ENCODE measurements around the gene SCLT1.
"Not testable (repeated sequence)": the region's sequence is repeated elsewhere in the genome, so short reads cannot be mapped to it uniquely, and the experiment has no call there.

Gene SCLT1

DNA sequence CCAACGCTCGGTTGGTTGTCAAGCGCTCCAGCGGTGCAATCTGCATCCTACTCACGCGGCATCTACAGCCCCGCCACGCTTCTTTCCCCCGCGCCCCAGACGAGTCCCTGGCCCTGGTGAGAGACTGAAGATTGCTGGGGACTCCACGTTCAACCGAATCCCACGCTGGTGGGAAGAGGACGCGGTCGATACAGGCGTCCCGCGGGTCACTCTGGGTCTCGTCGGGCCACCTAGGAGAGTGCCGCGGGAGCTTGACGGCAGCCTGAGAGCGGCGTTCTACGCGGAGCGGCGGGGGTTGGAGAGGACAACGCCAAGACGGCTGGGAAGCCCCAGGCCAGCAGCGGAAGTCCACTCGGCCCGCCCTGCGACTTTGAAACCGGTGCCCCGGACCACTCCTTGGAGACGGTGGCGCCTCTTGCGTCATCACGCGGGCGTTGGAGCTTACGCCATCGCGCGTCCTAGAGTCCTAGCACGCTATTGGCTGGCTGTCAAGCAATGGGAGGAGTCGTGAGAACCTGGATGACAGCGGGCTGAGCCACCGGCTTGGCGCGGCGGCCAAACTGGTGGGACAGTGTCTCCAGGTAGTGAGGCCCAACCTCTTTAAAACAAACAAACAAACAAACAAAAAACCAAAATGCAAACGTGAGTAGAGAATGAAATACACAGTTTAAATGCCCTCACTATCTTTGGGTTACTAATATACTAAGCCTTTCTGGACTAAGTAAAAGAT is at the start of gene SCLT1:
TSS of gene SCLT1 (minus strand) at position 349 of the 730 bp plus-strand sequence. CDS start 436 bp downstream, outside the sequence.
- DNase-seq (ENCODE audit: low read depth in 2 of 2), result peak; percentile 91 to 94

DNA sequence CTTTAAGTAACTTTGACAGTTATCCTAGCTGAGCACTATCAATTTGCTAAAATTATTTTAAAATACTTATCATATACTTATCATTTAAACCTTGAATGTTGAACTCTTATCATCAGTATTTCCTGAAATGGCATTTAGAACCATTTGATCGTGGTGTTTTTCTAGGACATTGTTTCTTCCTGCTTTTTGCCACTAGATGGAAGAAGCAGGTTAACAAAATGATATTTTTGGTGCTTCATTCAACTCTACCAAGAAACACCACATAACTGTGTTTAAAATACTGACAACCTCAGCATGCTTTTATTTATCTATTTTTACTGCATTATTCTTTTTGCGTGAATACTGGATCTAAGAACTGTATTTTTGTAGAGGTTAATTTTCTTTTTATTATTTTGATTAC is 47.2 kb upstream of the SCLT1 start:
- DNase-seq (ENCODE audit: low read depth in 2 of 2), result no peak

DNA sequence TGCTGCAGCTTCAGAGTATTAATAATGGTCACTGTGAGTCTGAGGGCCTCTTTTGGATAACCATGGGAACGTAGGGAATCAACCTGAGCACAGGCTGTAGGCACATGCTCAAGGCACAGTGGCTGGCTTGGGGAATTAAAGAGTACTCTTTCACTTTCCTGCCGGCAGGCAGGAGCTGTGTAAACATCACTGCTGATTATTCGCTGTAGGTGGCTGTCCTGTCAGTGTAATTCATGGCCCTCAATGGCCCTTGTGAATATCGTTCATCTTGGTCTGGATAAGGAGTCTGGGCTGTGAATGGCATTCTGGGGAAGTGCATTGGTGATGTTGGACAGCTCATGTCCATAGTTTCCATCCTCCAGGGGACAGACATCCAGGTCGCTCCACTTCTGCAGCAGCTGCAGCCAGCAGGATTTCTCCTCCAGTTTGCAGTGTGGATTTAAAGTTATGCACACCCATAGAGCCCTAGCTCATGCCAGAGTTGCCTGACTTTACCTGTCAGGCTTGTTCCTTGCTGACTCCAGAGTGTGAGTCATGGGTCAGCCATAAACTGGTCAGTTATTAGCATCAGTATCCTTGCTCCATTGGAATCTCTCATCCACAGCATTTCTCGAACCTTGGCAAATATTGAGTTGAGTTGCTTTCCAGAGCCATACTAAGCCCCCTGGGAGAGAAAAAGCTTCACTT is 45.6 kb upstream of the SCLT1 start:
- no peak for DNase-seq (ENCODE audit: low read depth in 2 of 2)

DNA sequence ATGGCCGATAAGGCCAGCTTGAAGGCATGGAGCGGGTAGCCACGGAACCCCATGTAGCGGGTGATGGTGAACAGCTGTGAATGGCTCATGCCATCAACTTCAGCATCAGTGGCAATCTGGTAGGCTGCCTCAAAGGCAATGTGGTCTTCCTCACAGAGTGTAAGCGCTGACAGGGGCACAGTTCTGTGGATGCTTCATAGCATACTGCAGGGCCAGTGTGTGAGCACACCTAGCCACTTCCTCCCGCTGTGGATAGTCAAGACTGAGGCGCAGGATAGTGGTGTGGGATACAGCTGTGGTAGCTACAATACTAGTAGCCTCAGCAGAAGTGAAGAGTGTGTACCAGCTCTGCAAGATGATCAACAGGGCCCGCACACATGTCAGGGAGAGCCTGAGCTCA is 43.1 kb upstream of the SCLT1 start:
- DNase-seq (ENCODE audit: low read depth in 2 of 2), result no peak

DNA sequence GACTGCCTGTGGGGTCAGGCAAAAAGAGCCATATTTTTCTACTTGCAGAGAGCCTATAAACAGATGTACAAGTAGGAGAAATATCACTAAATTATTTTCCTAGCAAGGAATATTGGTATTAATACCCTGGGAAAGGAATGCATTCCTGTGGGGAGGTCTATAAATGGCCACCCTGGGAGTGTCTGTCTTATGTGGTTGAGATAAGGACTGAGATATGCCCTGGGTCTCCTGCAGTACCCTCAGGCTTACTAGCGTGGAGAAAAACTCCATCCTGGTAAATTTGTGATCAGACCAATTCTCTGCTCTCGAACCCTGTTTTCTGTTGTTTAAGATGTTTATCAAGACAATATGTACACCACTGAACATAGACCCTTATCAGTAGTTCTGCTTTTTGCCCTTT is 38.0 kb upstream of the SCLT1 start:
- DNase-seq (ENCODE audit: low read depth in 2 of 2), result no peak

DNA sequence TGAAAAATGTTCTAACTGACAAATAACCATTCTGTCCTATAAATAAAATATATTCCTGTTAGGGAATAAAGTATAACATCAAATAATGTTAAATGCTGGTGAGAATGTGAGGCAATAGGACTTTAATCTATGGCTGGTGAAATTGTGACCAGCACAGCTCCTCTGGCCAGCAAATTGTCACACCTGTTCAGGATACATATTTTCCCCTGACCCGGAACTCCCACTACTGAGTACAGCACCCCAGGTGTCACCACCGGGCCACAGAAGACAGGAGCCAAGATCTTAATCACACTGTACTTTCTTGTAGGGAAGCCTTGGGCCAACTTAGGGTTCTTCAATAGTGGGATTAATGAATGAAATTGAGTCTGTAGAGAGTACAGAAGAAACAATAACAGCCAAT is 35.8 kb upstream of the SCLT1 start:
- no peak for DNase-seq (ENCODE audit: low read depth in 2 of 2)

DNA sequence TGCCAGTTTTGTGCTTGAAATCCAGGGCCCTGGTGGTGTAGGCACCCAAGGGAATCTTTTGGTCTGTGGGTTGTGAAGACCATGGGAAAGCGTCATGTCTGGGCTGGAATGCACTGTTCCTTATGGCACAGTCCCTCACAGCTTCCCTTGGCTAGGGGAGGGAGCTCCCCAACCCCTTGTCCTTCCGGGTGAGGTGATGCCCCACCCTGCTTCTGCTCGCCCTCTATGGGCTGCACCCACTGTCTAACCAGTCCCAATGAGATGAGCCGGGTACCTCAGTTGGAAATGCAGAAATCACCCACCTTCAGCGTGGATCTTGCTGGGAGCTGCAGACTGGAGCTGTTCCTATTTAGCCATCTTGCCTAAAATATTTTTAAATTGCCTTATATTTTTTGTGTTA is 33.3 kb upstream of the SCLT1 start:
- DNase-seq (ENCODE audit: low read depth in 2 of 2), result not testable (repeated sequence)

DNA sequence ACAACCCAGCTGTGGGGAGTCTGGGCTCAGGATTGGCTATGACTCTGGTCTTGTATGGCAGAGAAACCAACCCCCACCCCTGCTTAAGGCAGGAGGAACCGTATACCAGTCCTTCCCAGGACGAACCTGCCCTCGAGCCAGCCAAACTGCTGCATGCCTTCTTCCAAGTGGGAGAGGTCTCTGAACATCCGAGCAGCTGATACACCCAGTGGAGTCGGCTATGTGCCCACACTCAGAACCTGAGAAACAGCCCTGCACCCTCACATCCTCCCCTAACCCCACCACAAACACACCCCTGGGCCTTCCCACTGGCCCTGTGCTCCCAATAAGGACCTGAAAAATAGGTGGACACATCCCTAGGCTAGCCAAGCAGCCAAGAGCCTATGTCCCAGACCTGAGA is 24.4 kb upstream of the SCLT1 start:
- DNase-seq (ENCODE audit: low read depth in 2 of 2), result no peak

DNA sequence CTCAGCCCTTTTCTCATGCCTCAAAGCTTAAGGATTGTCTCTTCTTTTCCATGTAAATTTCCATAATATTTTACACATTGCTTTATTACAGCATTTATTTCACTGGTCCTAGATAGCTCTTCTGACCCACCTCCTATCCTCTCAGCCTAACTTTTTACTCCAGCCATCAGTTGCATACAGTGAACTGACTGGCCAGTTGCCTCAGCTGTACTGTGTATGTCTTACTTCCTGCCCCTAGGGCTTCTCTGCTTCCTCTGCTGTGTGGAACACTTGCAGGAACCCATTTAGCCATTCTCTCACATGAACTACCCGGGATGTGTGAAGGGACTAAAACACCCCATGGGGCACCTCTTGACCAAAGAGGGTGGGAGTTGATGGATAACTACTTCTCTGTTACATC is 20.6 kb upstream of the SCLT1 start:
- DNase-seq (ENCODE audit: low read depth in 2 of 2), result no peak

DNA sequence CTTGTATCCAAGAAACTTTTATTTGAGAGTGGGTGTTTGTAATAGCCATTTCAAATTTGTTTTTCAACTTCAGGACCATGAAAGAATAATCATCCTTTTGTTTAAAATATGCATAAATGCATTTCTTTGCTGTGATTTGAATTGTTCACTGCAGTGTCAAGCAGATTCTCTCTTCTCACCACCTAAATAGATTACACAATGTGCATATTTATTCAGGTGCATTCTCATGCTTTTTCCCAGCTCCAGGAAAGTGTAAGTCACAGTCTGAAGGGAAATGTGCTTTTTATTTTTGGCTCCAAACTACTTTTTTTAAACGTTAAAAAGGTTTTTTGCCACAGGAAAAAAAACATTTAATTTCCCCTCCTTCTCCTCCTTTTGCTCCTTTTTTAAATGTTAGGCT is 20.1 kb upstream of the SCLT1 start:
- DNase-seq (ENCODE audit: low read depth in 2 of 2), result no peak

DNA sequence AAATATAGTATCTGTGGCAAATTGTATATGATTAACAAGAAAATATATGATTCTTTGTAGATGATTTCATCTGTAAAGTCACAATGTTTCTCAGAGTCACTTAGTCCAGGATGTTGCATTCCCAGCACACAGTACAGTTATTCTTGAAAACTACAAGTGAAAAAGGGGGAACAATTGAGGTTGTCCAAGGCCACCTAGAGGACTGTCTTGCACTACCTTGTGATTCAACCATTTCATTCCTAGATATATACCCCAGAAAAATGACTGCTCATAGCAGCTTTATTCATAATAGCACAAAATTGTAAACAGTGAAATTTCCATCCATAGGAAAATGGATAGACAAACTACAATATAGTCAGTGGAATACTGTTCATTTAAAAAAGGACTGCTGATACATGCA is 18.6 kb upstream of the SCLT1 start:
- DNase-seq (ENCODE audit: low read depth in 2 of 2), result no peak

DNA sequence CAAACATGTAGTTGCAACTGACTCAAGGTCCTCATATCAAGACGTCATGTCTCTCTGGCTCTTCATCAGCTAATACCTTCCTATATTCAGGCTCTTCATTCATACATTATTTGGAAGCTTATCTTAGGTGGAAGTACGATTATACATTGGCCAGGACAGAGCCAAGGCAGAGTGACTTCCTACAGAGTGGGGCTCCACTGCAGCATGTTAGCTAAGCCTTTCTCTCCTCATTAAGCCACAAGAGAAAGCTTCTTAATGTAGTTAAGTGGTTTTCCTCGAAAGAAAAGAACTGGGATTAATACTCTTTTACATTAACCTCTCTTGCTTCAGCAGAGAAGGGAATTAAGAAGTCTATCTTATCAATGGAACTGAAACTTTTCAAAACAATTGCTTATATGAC is 17.6 kb upstream of the SCLT1 start:
- no peak for DNase-seq (ENCODE audit: low read depth in 2 of 2)

DNA sequence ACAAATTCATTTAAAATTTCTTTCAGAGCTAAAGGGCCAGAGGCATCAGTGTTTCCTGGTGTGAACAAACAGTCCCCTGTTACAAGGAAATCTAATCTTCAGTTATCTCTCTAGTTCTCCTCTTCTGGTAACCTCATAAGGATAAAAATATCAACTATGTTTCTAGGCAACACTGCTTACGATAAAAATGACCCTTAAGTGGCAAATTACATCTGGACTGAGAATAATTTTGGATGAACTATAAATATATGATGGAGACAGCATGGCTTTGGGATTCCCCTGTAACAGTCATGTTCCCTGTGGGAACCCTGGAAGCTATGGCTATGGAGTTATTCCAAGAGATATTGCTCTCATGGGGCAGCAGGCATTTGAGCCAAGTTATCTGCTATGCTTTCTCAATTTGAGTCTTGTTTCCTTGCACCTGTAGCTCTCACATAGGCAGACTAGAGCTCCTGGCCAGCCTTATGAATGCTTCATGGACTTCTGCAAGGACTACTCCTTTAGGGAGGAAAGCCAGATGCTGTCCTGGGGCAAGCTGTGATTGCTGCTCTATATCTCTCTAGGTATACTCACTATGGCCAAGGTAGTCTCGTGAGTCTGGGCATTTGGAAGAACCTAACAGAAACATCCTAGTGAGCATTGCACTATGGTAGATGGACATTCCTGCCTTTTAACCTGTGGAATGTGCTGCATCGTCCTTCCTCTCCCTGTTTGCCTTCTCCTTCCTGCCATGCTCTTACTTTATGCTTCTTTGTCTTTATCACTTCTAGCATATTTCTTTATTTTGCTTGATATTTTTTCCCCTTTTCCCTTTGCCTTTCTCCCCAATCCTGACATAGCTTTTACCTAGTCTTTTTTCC is 16.9 kb upstream of the SCLT1 start:
- DNase-seq (ENCODE audit: low read depth in 2 of 2), result no peak

DNA sequence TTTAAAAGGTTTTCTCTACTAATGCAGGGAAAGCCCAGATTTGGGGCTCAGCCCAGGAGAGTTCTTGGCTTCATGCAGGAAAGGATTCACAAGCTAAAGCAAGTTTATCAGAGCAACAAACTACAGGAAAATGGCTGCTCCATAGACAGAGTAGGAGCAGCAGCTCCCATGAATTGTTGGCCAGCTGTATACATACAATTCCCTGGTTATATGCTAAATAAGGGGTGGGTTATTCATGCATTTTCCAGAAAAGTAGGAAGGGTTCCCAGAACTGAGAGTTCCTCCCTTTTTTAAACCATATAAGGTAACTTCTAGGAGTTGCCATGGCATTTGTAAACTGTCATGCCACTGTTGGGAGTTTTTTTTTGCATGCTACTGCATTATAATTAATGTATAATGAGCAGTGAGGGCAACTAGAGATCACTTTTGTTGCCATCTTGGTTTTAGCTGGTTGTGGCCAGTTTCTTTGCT is 5.2 kb upstream of the SCLT1 start:
- no peak for DNase-seq (ENCODE audit: low read depth in 2 of 2)

DNA sequence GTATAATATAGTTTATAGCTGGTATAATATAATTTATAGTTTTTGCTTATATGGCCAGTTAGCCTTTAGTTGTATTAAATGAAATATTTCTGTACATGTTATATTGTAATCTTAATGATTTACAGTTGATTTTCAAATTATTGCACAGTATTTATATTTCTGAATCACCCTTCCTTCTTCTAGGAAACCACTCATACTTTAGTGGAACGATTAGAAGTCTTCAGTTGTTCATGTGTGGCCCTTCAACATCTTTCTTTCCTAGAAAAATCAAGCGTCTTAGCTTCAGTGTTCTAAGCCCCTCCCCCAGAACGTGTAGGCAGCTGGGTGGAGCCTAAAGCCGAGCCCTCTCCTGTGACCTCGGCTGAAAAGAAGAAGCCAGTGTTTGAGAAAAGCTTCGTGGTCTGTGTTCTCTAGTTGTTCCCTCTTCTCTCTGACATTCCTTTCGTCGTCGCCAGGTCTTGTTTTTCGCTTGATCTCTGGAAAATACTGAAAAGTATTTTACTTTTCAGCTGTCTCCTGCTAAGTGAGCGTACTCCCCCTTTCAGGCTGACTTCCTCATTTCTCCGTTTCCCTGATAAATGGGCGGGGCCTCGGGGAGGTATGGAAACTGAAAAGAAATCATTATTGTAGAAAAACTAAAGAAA is 2.6 kb upstream of the SCLT1 start, which contains the start of gene C4orf33:
TSS of gene C4orf33 (plus strand) at position 342 of the 644 bp plus-strand sequence. CDS start 6,459 bp downstream, outside the sequence.
- DNase-seq (ENCODE audit: low read depth in 2 of 2), result peak; percentile 47 to 60

DNA sequence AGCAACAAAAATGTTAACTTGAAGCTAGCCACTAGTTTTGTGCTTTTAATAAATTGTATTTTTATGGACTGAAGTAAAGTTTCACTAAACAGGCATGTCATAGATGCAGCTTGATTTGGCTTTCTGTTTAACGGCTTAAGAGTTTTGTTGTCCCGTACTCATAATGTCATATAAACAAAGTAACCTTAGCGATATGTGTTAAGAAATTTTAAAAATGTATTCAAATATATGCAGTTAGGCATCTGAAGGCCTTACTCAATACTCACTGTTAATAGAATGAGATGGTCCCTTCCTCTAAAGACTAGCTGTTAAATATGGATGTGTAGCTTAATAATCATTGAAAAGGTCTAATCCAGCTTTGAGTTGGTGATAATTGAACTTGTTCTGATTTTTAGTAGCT is 1.0 kb upstream of the SCLT1 start:
- DNase-seq (ENCODE audit: low read depth in 2 of 2), result no peak

DNA sequence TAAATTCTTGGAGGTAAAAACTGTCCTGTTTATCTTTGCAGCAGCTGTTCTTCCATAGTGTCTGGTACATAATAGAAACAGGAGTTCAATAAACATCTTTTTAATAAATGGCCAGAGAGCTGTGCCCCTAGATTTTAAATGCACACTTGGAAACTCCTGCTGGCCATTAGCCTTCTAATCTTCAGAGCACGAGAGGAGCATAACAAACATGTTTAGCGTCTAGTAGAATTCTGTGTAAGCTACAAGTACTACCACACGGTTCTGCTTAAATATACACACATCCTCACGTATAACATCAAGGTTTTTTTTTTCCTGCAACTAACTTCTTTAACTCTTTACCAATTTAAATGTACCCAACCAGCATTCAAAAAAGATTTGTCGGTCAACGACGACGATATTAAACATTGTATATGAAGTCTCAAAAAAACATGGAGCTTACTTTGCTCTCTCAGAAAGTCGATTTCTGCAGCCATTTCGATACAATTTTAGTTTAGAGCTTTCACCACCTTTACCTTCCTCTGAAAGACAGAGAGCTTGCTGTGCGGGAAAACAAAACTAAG is 628 bp downstream of the SCLT1 start:
- DNase-seq (ENCODE audit: low read depth in 2 of 2), result no peak

DNA sequence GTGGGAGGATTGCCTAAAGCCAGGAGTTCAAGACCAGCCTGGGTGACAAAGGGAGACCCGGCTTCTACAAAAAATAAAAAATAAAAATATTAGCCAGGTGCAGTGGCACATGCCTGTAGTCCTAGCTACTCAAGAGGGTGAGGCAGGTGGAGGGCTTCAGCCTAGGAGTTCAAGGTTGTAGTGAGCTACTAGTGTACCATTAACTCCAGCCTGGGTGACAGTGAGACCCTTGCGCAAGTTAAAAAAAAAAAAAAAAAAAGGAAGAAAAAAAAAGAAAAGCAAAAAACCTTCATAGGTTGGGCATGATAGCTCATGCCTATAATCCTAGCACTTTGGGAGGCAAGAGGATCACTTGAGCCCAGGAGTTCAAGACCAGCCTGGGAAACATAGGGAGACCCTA is 5.8 kb downstream of the SCLT1 start:
- DNase-seq (ENCODE audit: low read depth in 2 of 2), result no peak

DNA sequence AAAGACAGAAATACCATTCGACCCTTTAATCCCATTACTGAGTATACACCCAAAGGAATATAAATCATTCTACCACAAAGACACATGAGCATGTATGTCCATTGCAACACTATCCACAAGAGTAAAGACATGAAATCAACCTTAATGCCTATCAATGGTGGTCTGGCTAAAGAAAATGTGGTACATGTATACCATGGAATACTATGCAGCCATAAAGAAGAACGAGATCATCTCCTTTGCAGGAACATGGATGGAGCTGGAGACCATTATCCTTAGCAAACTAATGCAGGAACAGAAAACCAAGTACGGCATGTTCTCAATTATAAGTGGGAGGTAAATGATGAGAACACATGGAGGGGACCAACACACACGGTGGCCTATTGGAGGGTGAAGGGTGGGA is 7.9 kb downstream of the SCLT1 start:
- no peak for DNase-seq (ENCODE audit: low read depth in 2 of 2)

DNA sequence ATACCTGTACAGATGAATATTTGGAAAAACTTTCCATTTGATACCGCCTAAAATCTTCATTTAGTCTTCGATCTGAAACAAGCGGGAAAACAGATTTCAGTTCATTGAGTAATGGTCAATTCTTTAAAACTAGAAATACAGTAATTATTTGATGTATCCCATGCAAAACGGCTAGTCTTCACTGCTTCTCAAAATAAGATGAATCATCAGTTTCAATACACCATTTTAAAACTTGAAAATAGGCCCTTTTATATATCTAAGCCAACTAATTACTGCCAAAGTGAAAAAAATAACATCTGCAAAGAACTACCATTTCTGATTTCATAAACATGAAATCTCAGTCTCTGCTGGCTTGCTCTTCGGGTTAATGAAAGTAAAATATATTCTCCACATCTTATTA is 11.0 kb downstream of the SCLT1 start:
- DNase-seq (ENCODE audit: low read depth in 2 of 2), result no peak

DNA sequence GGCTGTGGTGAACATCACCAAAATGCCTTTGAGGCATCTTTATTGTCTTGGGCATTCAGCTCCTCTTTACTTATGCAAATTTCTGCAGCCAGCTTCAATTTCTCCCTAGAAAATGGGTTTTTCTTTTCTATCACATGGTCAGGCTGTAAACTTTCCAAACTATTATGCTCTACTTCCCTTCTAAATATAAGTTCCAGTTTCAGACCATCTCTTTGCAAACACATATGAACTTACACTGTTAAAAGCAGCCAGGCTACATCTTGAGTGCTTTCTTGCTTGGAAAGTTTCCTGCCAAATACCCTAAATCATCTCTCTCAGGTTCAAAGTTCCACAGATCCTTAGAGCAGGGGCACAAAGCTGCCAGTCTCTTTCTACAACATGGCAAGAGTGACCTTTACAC is 13.2 kb downstream of the SCLT1 start:
- no peak for DNase-seq (ENCODE audit: low read depth in 2 of 2)

DNA sequence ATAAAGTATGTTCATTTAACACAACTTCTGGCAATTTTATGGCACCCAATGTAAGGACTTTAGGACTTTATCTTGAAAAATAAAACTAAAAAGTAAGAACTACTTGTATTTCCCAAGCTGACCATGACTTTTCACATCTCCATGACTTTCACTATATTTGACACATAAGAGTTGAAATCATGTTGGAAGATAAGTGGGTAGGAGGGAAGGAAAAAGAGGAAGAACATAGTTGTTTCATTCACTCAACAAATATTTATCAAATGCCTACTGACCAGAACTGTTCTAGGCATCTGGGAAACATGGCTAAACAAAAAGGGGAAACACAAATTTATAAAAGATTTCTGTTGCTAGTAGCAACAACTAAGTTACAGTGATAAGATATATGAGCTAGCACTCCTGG is 16.0 kb downstream of the SCLT1 start:
- no peak for DNase-seq (ENCODE audit: low read depth in 2 of 2)

Measured in stimulated activated CD8-positive, alpha-beta memory T cell treated with anti-CD3 and anti-CD28 coated beads, Interleukin-2, amount 100 ng/mL, for 48 hours (primary cell).